Fibroblast of skin of right biceps (primary cell): ENCODE measurements around the gene IL20RA.
"Not testable (repeated sequence)": the region's sequence is repeated elsewhere in the genome, so short reads cannot be mapped to it uniquely, and the experiment has no call there.

Experiments
- DNase-seq: peaks from one replicate; pipeline ENCODE4 v3.0.0-alpha.2; 2013

Gene IL20RA

DNA sequence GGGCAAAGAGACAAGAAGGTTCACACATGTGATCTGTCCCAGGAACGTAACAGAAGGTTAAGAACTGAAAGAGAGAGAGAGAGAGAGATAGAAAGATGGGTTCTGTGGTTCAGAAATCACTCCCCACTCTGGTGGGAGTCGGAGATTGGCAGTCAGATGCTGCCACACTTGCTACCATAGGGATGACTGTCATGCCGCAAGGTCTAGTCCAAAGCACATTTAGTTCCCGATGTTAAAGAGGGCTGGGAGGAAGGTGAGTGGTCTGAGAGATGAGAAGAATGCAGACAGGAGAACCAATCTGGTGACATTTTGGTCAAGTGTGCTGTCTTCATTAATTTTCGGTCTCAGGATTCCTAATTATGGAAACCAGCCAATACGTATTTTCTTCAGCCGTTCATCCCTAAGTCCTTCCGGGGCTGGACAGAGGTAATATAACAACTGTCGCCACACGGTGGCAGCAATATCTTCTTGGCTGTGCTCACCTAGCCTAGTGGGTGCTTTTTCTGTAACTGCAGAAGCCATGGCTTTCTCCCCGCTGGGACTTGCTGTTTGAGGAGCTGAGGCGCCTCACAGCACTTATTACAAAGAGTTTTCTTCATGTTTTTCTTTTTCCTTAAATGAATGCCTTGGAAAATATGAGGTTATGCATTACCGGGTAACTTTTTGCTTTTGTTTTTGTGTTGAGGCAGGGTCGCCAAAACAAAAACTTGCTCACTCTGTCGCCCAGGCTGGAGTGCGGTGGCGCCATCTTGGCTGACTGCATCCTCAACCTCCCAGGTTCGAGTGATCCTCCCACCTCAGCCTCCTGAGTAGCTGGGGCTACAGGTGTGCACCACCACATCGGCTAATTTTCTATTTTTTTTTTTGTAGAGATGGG lies 76.7 kb downstream of the IL20RA start:
- DNase-seq, result peak; percentile 63

DNA sequence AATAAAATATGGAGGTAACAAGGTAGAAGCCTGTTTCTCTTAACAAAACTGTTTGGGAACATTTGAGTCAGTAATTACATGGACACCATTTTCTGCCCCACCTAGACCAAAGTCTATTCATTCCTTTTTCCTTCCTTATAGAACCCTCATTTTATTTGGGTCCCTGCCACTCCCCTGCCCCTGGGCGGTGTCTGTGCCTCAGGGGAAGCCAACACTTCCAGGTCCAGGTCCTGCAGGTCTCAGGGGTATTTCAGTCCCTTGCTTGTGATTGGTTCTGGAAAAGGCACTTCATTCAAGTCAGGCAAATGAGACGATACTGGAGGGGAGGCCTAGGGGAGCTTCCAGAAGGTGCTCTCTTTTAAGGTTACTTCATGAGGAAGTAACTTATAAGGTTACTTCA lies 80.4 kb downstream of the IL20RA start:
- DNase-seq, result no peak

DNA sequence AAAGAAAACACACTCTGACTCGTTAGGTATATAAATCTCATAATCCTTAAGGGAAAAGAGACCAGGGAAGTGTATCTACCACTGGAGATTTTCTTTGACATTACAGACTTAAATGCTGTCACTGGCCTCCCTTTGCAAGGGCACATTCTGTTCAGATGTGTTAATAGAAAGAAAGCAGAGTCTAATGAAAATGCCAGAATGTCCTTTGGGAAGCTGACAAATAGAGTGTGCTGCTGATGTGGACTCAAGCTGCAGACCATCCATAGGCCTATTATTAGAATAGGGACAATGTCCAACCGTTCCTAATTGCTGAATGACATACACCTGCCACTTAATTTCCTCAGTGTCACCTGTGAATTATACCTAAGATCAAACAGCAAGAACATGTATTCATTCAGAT lies 81.5 kb downstream of the IL20RA start:
- no peak for DNase-seq

DNA sequence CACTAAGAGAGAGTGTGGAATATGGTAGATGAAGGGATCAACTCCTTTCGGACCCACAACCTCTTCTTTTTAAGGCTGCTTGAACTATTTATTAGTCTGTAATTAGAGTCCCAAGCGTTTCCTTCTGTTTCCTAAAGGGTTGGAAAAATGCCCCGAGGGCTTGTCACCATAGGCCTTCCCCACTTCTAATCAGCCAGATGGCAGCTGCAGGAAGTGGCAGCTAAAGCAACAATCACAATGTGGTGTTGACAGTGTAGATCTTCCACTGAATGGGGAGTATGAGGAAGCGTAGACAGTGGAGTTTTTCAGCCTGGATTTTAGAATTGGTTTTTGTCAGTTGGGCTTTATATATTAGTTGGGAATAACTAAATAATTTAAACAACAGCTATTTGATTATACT lies 82.1 kb downstream of the IL20RA start:
- DNase-seq, result no peak

DNA sequence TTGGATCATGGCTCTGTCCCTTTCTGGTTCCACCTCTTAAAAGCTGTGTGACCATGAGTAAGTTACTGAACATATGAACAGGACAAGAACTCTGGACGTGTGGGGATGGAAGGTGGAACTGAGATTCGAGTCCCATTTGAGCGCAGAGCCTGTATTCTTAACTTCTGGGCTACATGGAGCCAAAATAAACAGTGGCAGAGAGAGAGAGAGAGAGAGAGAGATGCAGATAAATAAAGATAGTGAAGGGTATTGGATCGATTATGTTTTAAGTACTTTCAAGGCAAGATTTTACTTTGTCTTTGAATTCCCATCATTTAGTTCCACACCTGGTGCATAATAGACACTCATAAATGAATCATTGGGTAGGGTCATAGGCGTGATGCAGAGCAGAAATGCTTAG lies 82.9 kb downstream of the IL20RA start:
- no peak for DNase-seq

DNA sequence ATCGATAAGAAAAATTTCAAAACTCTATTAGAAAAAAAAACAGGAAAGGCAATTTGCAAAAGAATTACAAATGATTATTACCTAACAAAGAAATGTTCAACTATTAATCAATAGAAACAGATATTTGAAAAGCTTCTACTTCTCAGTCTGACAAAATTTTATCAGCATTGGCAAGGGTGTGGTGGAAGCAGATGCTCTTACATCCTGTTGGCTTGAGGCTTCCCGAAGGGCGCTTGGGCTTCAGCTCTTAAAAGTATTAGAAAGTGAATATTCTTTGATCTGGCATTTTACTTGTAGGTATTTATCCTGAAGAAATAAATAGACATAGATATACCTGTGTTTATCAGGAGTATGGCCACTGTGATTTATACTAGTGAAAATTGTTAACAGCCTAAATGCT lies 84.0 kb downstream of the IL20RA start:
- DNase-seq, result no peak

DNA sequence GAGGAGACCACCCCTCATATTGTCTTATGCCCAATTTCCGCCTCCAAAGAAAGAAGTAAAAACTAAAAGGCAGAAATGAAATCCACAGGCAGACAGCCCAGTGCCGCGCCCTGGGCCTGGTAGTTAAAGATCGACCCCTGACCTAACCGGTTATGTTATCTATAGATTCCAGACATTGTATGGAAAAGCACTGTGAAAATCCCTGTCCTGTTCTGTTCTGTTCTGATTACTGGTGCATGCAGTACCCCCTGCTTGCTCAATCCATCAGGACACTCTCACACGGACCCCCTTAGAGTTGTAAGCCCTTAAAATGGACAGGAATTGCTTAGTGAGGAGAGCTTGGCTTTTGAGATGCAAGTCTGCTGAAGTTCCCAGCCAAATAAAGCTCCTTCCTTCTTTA lies 84.8 kb downstream of the IL20RA start:
- not testable (repeated sequence) for DNase-seq

DNA sequence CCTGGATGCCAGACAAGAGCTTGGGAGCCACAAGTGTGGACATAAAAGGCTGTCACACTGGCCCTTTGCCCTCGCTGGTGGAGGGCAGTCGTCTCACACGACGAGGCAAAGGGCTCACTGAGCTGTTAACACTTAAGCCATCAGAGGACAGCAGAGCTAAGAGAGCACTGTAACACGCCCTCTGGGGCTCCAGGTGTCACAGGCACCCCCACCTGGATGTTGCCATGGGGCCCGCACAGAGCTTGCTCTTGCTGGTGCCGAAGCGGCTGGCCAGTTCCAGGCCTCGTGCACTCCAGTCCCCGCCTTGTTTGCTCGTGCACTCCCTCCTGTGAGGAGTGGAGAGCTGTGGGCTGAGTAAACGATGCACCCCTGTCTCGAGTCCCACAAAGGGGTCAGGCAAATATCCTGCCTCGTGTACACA lies 85.3 kb downstream of the IL20RA start:
- DNase-seq, result no peak

DNA sequence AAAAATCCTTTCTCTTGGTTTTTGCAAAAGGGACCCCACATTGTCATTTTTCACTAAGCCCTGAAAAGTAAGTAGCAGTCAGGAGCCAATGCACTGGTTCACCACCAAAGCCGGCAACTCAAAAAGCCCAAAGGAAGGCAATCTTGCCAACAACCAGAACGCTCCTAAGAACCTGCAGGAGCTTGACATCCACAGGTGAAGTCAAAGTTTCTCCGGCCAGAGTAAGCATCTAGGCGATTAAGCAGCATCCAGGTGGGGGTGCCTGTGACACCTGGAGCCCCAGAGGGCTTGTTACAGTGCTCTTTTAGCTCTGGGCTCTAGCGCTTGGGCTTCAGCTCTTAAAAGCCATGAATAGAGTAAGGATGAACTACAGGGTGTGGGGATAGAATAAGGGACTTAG lies 86.6 kb downstream of the IL20RA start:
- no peak for DNase-seq

DNA sequence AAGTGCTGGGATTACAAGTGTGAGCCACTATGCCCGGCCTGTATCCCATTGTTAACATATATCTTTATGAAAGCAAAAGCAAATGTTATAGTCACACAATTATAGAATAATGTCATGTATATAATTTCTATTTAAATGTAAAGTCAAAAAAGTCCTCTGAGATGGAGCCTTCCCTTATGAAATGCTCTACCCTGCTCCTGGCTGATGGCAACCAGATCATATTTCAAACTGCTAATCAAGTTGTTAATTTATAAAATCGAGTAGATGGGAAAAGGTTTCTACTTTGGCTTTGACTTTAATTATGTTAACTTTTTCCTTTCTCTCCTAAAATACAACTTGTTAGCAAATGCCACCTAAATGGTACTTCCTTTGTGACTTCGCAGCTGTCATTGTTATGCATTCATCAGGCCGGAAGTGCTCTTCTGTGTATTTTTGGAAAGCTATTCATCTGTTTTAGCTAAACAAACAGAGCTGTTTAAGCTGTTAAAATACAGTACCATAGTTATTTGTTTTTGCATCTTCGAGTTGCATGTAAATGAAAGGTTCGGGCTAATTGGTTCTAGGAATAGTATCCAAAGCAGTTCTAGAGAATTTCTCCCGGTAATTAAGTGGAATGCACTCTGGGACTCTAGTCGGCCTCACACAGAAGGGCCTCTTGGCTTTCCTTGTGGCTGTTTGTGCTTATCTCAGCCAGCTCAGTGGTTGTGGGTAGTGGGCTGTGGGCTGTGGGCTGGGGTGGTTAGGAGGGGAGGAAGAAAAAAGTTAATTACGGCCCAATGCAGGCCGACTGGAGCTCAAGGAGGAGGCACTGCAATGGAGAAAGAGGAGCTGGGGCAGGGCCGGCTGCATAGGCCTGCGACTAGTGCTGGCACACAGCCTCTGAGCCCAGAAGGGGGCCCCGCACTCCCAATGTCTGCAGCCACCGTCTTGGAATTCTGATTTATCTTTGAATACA lies 87.9 kb downstream of the IL20RA start:
- DNase-seq, result no peak

DNA sequence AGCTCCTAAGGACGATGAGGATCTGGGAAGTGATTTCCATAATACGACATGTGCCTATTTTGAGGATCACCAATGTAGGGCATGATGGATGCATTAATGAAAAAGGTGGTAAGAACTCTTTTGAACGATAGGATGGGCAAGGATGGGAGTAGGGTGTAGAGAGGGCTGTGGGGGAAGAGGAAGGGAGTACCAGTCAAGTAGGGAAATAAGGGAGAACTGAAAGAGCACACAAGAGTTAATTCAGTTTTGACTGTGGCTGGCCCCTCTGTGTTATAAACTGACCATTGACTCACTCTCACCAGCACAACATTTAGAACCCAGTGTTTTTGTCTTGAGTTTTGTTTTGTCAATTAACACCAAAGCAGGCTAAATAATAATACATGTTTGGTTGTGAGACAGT lies 89.6 kb downstream of the IL20RA start:
- no peak for DNase-seq

DNA sequence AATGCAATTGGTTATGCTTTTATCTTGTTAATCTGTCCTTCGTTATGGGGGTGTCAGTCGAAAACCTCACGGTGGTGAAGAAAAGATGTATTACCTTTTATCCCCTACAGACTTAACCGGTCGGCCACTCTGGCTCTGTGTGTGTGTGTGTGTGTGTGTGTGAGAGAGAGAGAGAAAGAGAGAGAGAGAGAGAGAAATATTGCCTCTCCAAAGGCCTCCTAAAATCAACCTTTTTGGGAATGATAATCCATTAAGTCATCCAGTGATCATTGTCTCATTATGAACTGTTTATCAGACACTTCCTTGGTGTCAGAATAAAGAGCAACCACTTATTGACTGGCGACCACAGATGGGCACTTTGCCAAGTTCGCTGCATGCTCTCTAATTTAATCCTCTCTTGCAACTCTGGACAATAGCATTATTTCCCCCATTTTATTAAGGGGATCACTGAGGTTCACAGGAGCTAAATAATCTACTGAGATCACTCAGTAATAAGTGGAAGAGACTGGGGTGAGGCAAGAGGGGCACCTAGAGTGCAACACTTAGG lies 92.0 kb downstream of the IL20RA start:
- no peak for DNase-seq

DNA sequence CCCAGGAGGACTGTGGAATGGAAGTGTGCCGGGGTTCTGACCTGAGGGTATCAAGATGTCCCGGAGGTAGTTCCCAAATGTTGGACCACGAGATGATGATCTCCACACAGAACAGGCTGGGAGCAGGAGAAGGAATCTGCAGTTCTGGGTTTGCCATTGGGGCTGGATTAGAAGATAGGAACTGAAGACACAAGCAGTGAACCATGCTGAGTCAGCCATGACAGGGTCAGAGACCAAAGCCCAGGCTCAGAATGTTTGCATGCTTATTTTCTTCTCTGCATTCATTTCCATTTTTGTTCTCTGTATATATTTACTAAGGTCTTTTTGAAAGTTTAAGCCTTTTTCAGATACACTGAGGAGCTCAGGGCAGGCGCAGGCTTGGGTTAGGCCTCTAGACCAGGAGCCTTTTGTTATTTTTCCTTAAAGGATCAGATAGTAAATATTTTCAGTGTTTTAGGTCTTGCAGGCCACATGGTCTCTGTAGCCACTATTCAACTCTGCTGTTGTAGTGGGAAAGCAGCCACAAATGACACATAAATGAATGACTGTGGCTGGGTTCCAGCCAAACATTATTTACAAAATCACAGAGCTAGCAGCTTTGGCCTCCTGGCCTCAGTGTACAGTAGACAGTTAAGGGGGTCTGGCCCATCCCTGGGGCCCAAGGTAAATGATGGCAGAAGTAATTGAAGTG lies 94.2 kb downstream of the IL20RA start:
- DNase-seq, result no peak
